Mesenchymal stem cell (in vitro differentiated cells and primary cell): ENCODE measurements around the gene MDFI.

Source experiments
- DNase-seq: peaks from one replicate; pipeline ENCODE4 v3.0.0-alpha.2; 2013
- H2AFZ ChIP-seq: one replicate; pipeline ENCODE4 v1.6.1; 2013; ENCODE audit warnings: low read depth, mild to moderate bottlenecking, control low read depth, inconsistent platforms, low read length, moderate library complexity
- H2AK5ac ChIP-seq: 2 replicates; pipeline ENCODE4 v1.6.1; 2013; ENCODE audit warnings: low read length, moderate library complexity, mild to moderate bottlenecking, inconsistent platforms; ENCODE audit not compliant: severe bottlenecking
- H2BK120ac ChIP-seq: one replicate; pipeline ENCODE4 v1.6.1; 2013; ENCODE audit warnings: low read depth, mild to moderate bottlenecking, inconsistent platforms, low read length, moderate library complexity
- H2BK12ac ChIP-seq, 2 experiments: one replicate each; pipeline ENCODE4 v1.6.1; 2013; ENCODE audit warnings: inconsistent platforms in 2 of 2, low read length in 2 of 2, mild to moderate bottlenecking in 2 of 2, moderate library complexity in 2 of 2, control low read depth in 1 of 2
- H2BK15ac ChIP-seq: one replicate; pipeline ENCODE4 v1.6.1; 2013; ENCODE audit warnings: mild to moderate bottlenecking, low read depth, inconsistent platforms; ENCODE audit not compliant: poor library complexity, severe bottlenecking
- H2BK5ac ChIP-seq: 2 replicates; pipeline ENCODE4 v1.6.1; 2013; ENCODE audit warnings: low read depth, mild to moderate bottlenecking, low read length, control low read depth, inconsistent platforms; ENCODE audit not compliant: poor library complexity, severe bottlenecking
- H3K14ac ChIP-seq, 2 experiments: one replicate each; pipeline ENCODE4 v1.6.1; 2013; ENCODE audit warnings: inconsistent platforms in 2 of 2, low read length in 2 of 2, control low read depth in 1 of 2, mild to moderate bottlenecking in 1 of 2, moderate library complexity in 1 of 2
- H3K18ac ChIP-seq, 2 experiments: one replicate each; pipeline ENCODE4 v1.6.1; 2013; ENCODE audit warnings: inconsistent platforms in 2 of 2, low read length in 2 of 2, control low read depth in 1 of 2, low read depth in 1 of 2, mild to moderate bottlenecking in 1 of 2
- H3K23ac ChIP-seq, 2 experiments: one replicate each; pipeline ENCODE4 v1.6.1; 2013; ENCODE audit warnings: inconsistent platforms in 2 of 2, low read length in 2 of 2, mild to moderate bottlenecking in 2 of 2, moderate library complexity in 2 of 2, control low read depth in 1 of 2
- H3K27ac ChIP-seq: 2 replicates; pipeline ENCODE4 v1.5.1; 2013; ENCODE audit warnings: mild to moderate bottlenecking, moderate library complexity, low read length, control low read depth, inconsistent platforms; ENCODE audit not compliant: poor library complexity, severe bottlenecking
- H3K27me3 ChIP-seq, 2 experiments: 2 replicates each; pipeline versions ENCODE4 v1.6.1 to v1.7.0; 2013; ENCODE audit warnings: low read length in 2 of 2, mild to moderate bottlenecking in 2 of 2, moderate library complexity in 2 of 2, control low read depth in 1 of 2, inconsistent platforms in 1 of 2; ENCODE audit not compliant: control insufficient read depth in 1 of 2, insufficient read depth in 1 of 2
- H3K36me3 ChIP-seq, 2 experiments: 2 replicates each; pipeline versions ENCODE4 v1.6.1 to v1.7.0; 2013; ENCODE audit warnings: low read length in 2 of 2, control low read depth in 1 of 2, inconsistent platforms in 1 of 2, low read depth in 1 of 2, mild to moderate bottlenecking in 1 of 2; ENCODE audit not compliant: insufficient read depth in 2 of 2, control insufficient read depth in 1 of 2
- H3K4ac ChIP-seq, 2 experiments: one replicate each; pipeline ENCODE4 v1.6.1; 2013; ENCODE audit warnings: inconsistent platforms in 2 of 2, low read length in 2 of 2, mild to moderate bottlenecking in 2 of 2, moderate library complexity in 2 of 2, control low read depth in 1 of 2, low read depth in 1 of 2
- H3K4me1 ChIP-seq: 2 replicates; pipeline ENCODE4 v1.6.1; 2013; ENCODE audit warnings: low read depth, low read length, control low read depth; ENCODE audit not compliant: control insufficient read depth, insufficient read depth
- H3K4me2 ChIP-seq: 2 replicates; pipeline ENCODE4 v1.6.1; 2013; ENCODE audit warnings: low read length, mild to moderate bottlenecking, inconsistent platforms; ENCODE audit not compliant: poor library complexity, severe bottlenecking
- H3K4me3 ChIP-seq, 2 experiments: 2 replicates each; pipeline versions ENCODE4 v1.5.1 to v1.7.0; 2013; ENCODE audit warnings: low read length in 2 of 2, mild to moderate bottlenecking in 2 of 2, control low read depth in 1 of 2, low read depth in 1 of 2; ENCODE audit not compliant: insufficient read depth in 1 of 2
- H3K79me1 ChIP-seq: replicated peaks from 2 replicates; pipeline ENCODE4 v1.6.1; 2013; ENCODE audit warnings: mild to moderate bottlenecking, control low read depth, low read length, inconsistent platforms; ENCODE audit not compliant: poor library complexity, severe bottlenecking
- H3K9ac ChIP-seq: 2 replicates; pipeline ENCODE4 v1.7.0; 2013; ENCODE audit warnings: mild to moderate bottlenecking, low read length, moderate library complexity
- H3K9me3 ChIP-seq: 2 replicates; pipeline ENCODE4 v1.7.0; 2013; ENCODE audit warnings: mild to moderate bottlenecking, low read length; ENCODE audit not compliant: control insufficient read depth
- H4K8ac ChIP-seq: one replicate; pipeline ENCODE4 v1.6.1; 2013; ENCODE audit warnings: inconsistent platforms, mild to moderate bottlenecking, low read length, moderate library complexity
- H4K91ac ChIP-seq: one replicate; pipeline ENCODE4 v1.6.1; 2013; ENCODE audit warnings: mild to moderate bottlenecking, low read length, inconsistent platforms
- WGBS: methylation state at CpG from one replicate; pipeline ENCODE4 v1.1.7; 2013; ENCODE audit warnings: mixed read lengths; 5-methylcytosine and 5-hydroxymethylcytosine counted together

MDFI gene

GRCh38 chr6:41630946-41631345 lies 7.3 kb upstream of the MDFI start:
- H2BK15ac ChIP-seq, result no peak overlapping the region
- no peak overlapping the region for H2BK12ac ChIP-seq
- H3K4me1 ChIP-seq, result peaks cover 15% of the 10 kb centered on the region
- no peak overlapping the region for H2BK5ac ChIP-seq
- H3K9me3 ChIP-seq, result no peaks in the 10 kb centered on the region
- no peak overlapping the region for H2AFZ ChIP-seq
- no peak overlapping the region for H4K91ac ChIP-seq
- no peaks in the 10 kb centered on the region for H3K79me1 ChIP-seq
- H3K23ac ChIP-seq, result no peak overlapping the region
- H3K27me3 ChIP-seq, result peaks cover 0 to 71% of the 10 kb centered on the region in 2 experiments
- no peak overlapping the region for H3K9ac ChIP-seq
- H2BK120ac ChIP-seq, result no peak overlapping the region
- H3K36me3 ChIP-seq, result no peaks in the 10 kb centered on the region
- DNase-seq, result no peak
- H3K14ac ChIP-seq, result no peak overlapping the region
- no peak overlapping the region for H3K4me3 ChIP-seq
- no peak overlapping the region for H4K8ac ChIP-seq
- H3K4me2 ChIP-seq, result no peak overlapping the region
- H3K27ac ChIP-seq, result no peak overlapping the region
- H3K18ac ChIP-seq, result peak overlapping the region in 1 of 2 experiments; percentile 3
- H3K4ac ChIP-seq, result no peak overlapping the region
- no peak overlapping the region for H2AK5ac ChIP-seq
- 91% methylated on average over 8 of the region's 8 CpGs for WGBS

GRCh38 chr6:41633056-41633634 lies 5.1 kb upstream of the MDFI start:
- Histone ChIP-seq H3K9me3 (no peaks in the 10 kb centered on the region), H4K91ac (no peak overlapping the region), H2BK12ac (no peak overlapping the region), H2BK5ac (no peak overlapping the region), H3K27ac (no peak overlapping the region), H3K4ac (no peak overlapping the region), H3K79me1 (peaks cover 2% of the 10 kb centered on the region), H3K9ac (no peak overlapping the region), H2BK120ac (no peak overlapping the region), H3K4me3 (no peak overlapping the region), H3K4me2 (no peak overlapping the region), H3K4me1 (peaks cover 23% of the 10 kb centered on the region), H3K14ac (no peak overlapping the region), H2BK15ac (no peak overlapping the region), H2AFZ (no peak overlapping the region), H4K8ac (no peak overlapping the region), H3K18ac (no peak overlapping the region), H3K23ac (no peak overlapping the region), H2AK5ac (no peak overlapping the region), H3K27me3 (peaks cover 0 to 85% of the 10 kb centered on the region in 2 experiments), H3K36me3 (no peaks in the 10 kb centered on the region)
- WGBS, result 58% methylated on average over 2 of the region's 2 CpGs
- no peak for DNase-seq

- Histone ChIP-seq H3K9me3 (no peaks in the 10 kb centered on the region), H3K23ac (no peak overlapping the region), H3K4me2 (no peak overlapping the region), H3K4me3 (no peak overlapping the region), H3K18ac (peak overlapping the region; percentile 3 to 40), H4K8ac (peak overlapping the region; percentile 51), H3K9ac (no peak overlapping the region), H2BK15ac (peak overlapping the region; percentile 62), H3K36me3 (no peaks in the 10 kb centered on the region), H2BK12ac (peak overlapping the region; percentile 40 to 79), H3K79me1 (peaks cover 2% of the 10 kb centered on the region), H2AK5ac (no peak overlapping the region), H2BK120ac (peak overlapping the region; percentile 11), H3K4ac (peak overlapping the region in 1 of 2 experiments; percentile 35), H3K14ac (no peak overlapping the region), H3K4me1 (peaks cover 28% of the 10 kb centered on the region), H4K91ac (peak overlapping the region; percentile 4), H2BK5ac (no peak overlapping the region), H3K27ac (peak overlapping the region; percentile 17), H3K27me3 (peaks cover 0 to 94% of the 10 kb centered on the region in 2 experiments), H2AFZ (no peak overlapping the region)
- peak; percentile 63 for DNase-seq
- 1% methylated on average over 4 of the region's 4 CpGs for WGBS
Observed at GRCh38 chr6:41634657-41635056, 3.6 kb upstream of the MDFI start.

- Histone ChIP-seq H2AFZ (no peak overlapping the region), H3K9me3 (no peaks in the 10 kb centered on the region), H3K79me1 (peaks cover 2% of the 10 kb centered on the region), H4K8ac (peak overlapping the region; percentile 66), H2AK5ac (peak overlapping the region; percentile 80), H3K4ac (peak overlapping the region; percentile 62 to 64), H3K4me1 (peaks cover 33% of the 10 kb centered on the region), H3K27me3 (peaks cover 0 to 95% of the 10 kb centered on the region in 2 experiments), H3K18ac (peak overlapping the region; percentile 16 to 66), H2BK5ac (no peak overlapping the region), H3K27ac (no peak overlapping the region), H3K4me2 (no peak overlapping the region), H4K91ac (peak overlapping the region; percentile 80), H3K36me3 (peaks cover 0 to 2% of the 10 kb centered on the region in 2 experiments), H2BK120ac (peak overlapping the region; percentile 11), H2BK12ac (peak overlapping the region; percentile 71 to 91), H3K4me3 (no peak overlapping the region), H3K9ac (no peak overlapping the region), H3K14ac (peak overlapping the region in 1 of 2 experiments; percentile 19), H2BK15ac (peak overlapping the region; percentile 92), H3K23ac (no peak overlapping the region)
- WGBS, result 90% methylated on average over 6 of the region's 6 CpGs
- DNase-seq, result no peak
Observed at GRCh38 chr6:41635365-41635764, 2.9 kb upstream of the MDFI start.
